H1 (cell line): Measurements from ENCODE around the gene RAD51B. TPM values are rescaled to one million over a fixed set of nuclear protein-coding genes. Genes with fewer than 3 reads are reported as not detected.

Experiments
- CTCF ChIA-PET: fragments of 300-600 bp; sonication (Branson Sonifier 250); formaldehyde crosslinking; loops from one replicate; lab custom pipeline; 2021; ENCODE audit not compliant: partially characterized antibody; lab: Charles Lee
- POLR2A ChIA-PET: fragments of 300-600 bp; sonication (Branson Sonifier 250); formaldehyde crosslinking; loops from one replicate; lab custom pipeline; 2021; ENCODE audit warnings: inconsistent platforms; ENCODE audit not compliant: partially characterized antibody; lab: Charles Lee
- DNase-seq, 2 experiments: peaks; one replicate each; pipeline versions ENCODE4 v3.0.0 to v3.0.0-alpha.2; 2010 to 2022; ENCODE audit warnings: low spot score in 2 of 2, low read depth in 1 of 2, mixed read lengths in 1 of 2
- FAIRE-seq: peaks from 2 replicates; lab custom pipeline; 2011; peaks lifted over from hg19 to GRCh38; lab: Jason Lieb, UNC
- H2AFZ ChIP-seq: 2 replicates; pipeline ENCODE4 v1.8.1; 2012; ENCODE audit warnings: low read length, inconsistent platforms
- H2AK5ac ChIP-seq: 2 replicates; pipeline ENCODE4 v1.6.1; 2013; ENCODE audit warnings: low read depth, low read length
- H2BK120ac ChIP-seq: replicated peaks from 2 replicates; pipeline ENCODE3; 2013; ENCODE audit warnings: low read depth, low read length, inconsistent platforms
- H2BK12ac ChIP-seq: 2 replicates; pipeline ENCODE4 v1.6.1; 2013; ENCODE audit warnings: low read depth, low read length
- H2BK15ac ChIP-seq: 2 replicates; pipeline ENCODE4 v1.6.1; 2013; ENCODE audit warnings: low read length
- H2BK20ac ChIP-seq: 2 replicates; pipeline ENCODE4 v1.6.1; 2013; ENCODE audit warnings: low read length
- H2BK5ac ChIP-seq: 2 replicates; pipeline ENCODE4 v1.6.1; 2013; ENCODE audit warnings: low read depth, low read length
- H3K14ac ChIP-seq: 2 replicates; pipeline ENCODE4 v1.6.1; 2013; ENCODE audit warnings: inconsistent platforms; ENCODE audit not compliant: insufficient read length
- H3K18ac ChIP-seq: 2 replicates; pipeline ENCODE4 v1.6.1; 2013; ENCODE audit warnings: low read length; ENCODE audit errors: extremely low read depth
- H3K23ac ChIP-seq: 2 replicates; pipeline ENCODE4 v1.6.1; 2013; ENCODE audit warnings: inconsistent platforms; ENCODE audit not compliant: insufficient read length
- H3K23me2 ChIP-seq: 2 replicates; pipeline ENCODE4 v1.6.1; 2013; ENCODE audit warnings: low read depth, low read length
- H3K27ac ChIP-seq: 2 replicates; pipeline ENCODE4 v1.6.1; 2011; ENCODE audit warnings: low read depth, low read length, inconsistent platforms
- H3K27me3 ChIP-seq, 4 experiments: replicated peaks in 1 of 4; 1 replicate in 1 of 4; 2 replicates in 3 of 4; pipeline versions ENCODE4 v1.6.1 to v1.8.1; 2011 to 2013; ENCODE audit warnings: low read length in 3 of 4, mild to moderate bottlenecking in 3 of 4, inconsistent platforms in 2 of 4, mixed read lengths in 2 of 4, moderate library complexity in 1 of 4; ENCODE audit not compliant: control insufficient read depth in 3 of 4, insufficient read depth in 3 of 4; ENCODE audit errors: extremely low read depth in 1 of 4
- H3K36me3 ChIP-seq, 4 experiments: 2 replicates each; pipeline versions ENCODE4 v1.6.1 to v1.8.1; 2011 to 2013; ENCODE audit warnings: mild to moderate bottlenecking in 4 of 4, low read length in 3 of 4, moderate library complexity in 2 of 4, control low read depth in 1 of 4, inconsistent platforms in 1 of 4; ENCODE audit not compliant: insufficient read depth in 4 of 4, control insufficient read depth in 2 of 4
- H3K4ac ChIP-seq: replicated peaks from 2 replicates; pipeline ENCODE3; 2013; ENCODE audit warnings: low read length, low read depth, mixed read lengths, inconsistent platforms; ENCODE audit not compliant: insufficient read length
- H3K4me1 ChIP-seq, 4 experiments: replicated peaks in 1 of 4; 1 replicate in 1 of 4; 2 replicates in 3 of 4; pipeline versions ENCODE4 v1.6.1 to v1.8.1; 2011 to 2013; ENCODE audit warnings: low read length in 3 of 4, inconsistent platforms in 2 of 4, mixed read lengths in 1 of 4; ENCODE audit not compliant: insufficient read depth in 4 of 4, control insufficient read depth in 3 of 4
- H3K4me2 ChIP-seq, 2 experiments: 2 replicates each; pipeline versions ENCODE4 v1.6.1 to v1.8.1; 2011 to 2013; ENCODE audit warnings: low read depth in 2 of 2, low read length in 2 of 2, control low read depth in 1 of 2, inconsistent platforms in 1 of 2, mild to moderate bottlenecking in 1 of 2; ENCODE audit not compliant: insufficient read depth in 1 of 2
- H3K4me3 ChIP-seq, 4 experiments: fragments of 200-600, 300-600 bp in 1 of 4; sonication (generic), shearing (Covaris generic), sonication (Bioruptor Twin) in 1 of 4; 2 replicates each; pipeline versions ENCODE4 v1.5.1 to v1.8.1; 2011 to 2016; ENCODE audit warnings: low read length in 4 of 4, low read depth in 3 of 4, control low read depth in 2 of 4, inconsistent platforms in 2 of 4, mild to moderate bottlenecking in 2 of 4, mixed read lengths in 1 of 4, moderate library complexity in 1 of 4; ENCODE audit not compliant: insufficient read depth in 2 of 4; ENCODE audit errors: extremely low read depth in 1 of 4
- H3K56ac ChIP-seq: replicated peaks from 2 replicates; pipeline ENCODE3; 2013; ENCODE audit warnings: low read depth, mild to moderate bottlenecking, mixed read lengths, low read length, inconsistent platforms; ENCODE audit not compliant: insufficient read length
- H3K79me1 ChIP-seq: 2 replicates; pipeline ENCODE4 v1.6.1; 2013; ENCODE audit warnings: low read depth, low read length, control low read depth
- H3K79me2 ChIP-seq, 2 experiments: 2 replicates each; pipeline versions ENCODE4 v1.6.1 to v1.8.1; 2012 to 2013; ENCODE audit warnings: low read length in 2 of 2, mild to moderate bottlenecking in 2 of 2, inconsistent platforms in 1 of 2; ENCODE audit not compliant: insufficient read depth in 2 of 2, control insufficient read depth in 1 of 2
- H3K9ac ChIP-seq, 4 experiments: replicated peaks in 1 of 4; 1 replicate in 1 of 4; 2 replicates in 3 of 4; pipeline versions ENCODE4 v1.6.1 to v1.8.1; 2011 to 2013; ENCODE audit warnings: low read depth in 3 of 4, low read length in 3 of 4, control low read depth in 2 of 4, mild to moderate bottlenecking in 2 of 4, moderate library complexity in 2 of 4, inconsistent platforms in 1 of 4; ENCODE audit errors: extremely low read depth in 1 of 4
- H3K9me3 ChIP-seq, 2 experiments: 2 replicates each; pipeline versions ENCODE4 v1.6.1 to v1.8.1; 2012 to 2013; ENCODE audit warnings: mild to moderate bottlenecking in 2 of 2, moderate library complexity in 2 of 2, control low read depth in 1 of 2, inconsistent platforms in 1 of 2, low read depth in 1 of 2, low read length in 1 of 2, mixed read lengths in 1 of 2; ENCODE audit not compliant: insufficient read depth in 2 of 2
- H4K20me1 ChIP-seq, 2 experiments: replicated peaks in 1 of 2; 2 replicates each; pipeline versions ENCODE3 to v1.8.1; 2011 to 2013; ENCODE audit warnings: inconsistent platforms in 2 of 2, low read length in 2 of 2, mild to moderate bottlenecking in 1 of 2; ENCODE audit not compliant: insufficient read depth in 2 of 2, control insufficient read depth in 1 of 2
- H4K5ac ChIP-seq: 2 replicates; pipeline ENCODE4 v1.6.1; 2013; ENCODE audit warnings: low read length, low read depth, mixed read lengths, inconsistent platforms; ENCODE audit not compliant: insufficient read length
- H4K8ac ChIP-seq: 2 replicates; pipeline ENCODE4 v1.8.0; 2013; ENCODE audit warnings: mild to moderate bottlenecking, moderate library complexity, low read length, inconsistent platforms; ENCODE audit not compliant: insufficient read depth; ENCODE audit errors: extremely low read depth
- H4K91ac ChIP-seq: replicated peaks from 2 replicates; pipeline ENCODE3; 2013; ENCODE audit warnings: low read length, mixed read lengths, inconsistent platforms; ENCODE audit not compliant: insufficient read length
- CBX5 ChIP-seq: fragments of 300-800, 300-1000 bp; sonication (generic); IDR thresholded peaks from 2 replicates; pipeline ENCODE4 v1.7.1; 2016; ENCODE audit warnings: antibody characterized with exemption, low read length, low read depth
- EGR1 ChIP-seq: IDR thresholded peaks from 2 replicates; pipeline ENCODE4 v1.6.1; 2011; ENCODE audit warnings: low read depth, low read length, borderline replicate concordance
- FOSL1 ChIP-seq: IDR thresholded peaks from 2 replicates; pipeline ENCODE4 v1.6.1; 2011; ENCODE audit warnings: mild to moderate bottlenecking, low read depth, low read length, moderate library complexity; ENCODE audit not compliant: insufficient read depth
- HDAC6 ChIP-seq: IDR thresholded peaks from one replicate; pipeline ENCODE4 v1.7.1; 2012; ENCODE audit warnings: low read depth, mild to moderate bottlenecking, inconsistent platforms, low read length, moderate library complexity
- JUN ChIP-seq: IDR thresholded peaks from 2 replicates; pipeline ENCODE4 v1.6.1; 2011; ENCODE audit warnings: low read depth, mild to moderate bottlenecking, improper control_type of control experiment, low read length
- MAFK ChIP-seq: IDR thresholded peaks from 2 replicates; pipeline ENCODE4 v1.6.1; 2012; ENCODE audit warnings: low read depth, mild to moderate bottlenecking, improper control_type of control experiment, low read length
- NRF1 ChIP-seq: IDR thresholded peaks from 2 replicates; pipeline ENCODE4 v1.6.1; 2011; ENCODE audit warnings: mild to moderate bottlenecking, low read depth, low read length, improper control_type of control experiment
- POLR2A ChIP-seq, 2 experiments: IDR thresholded peaks; 1 replicate in 1 of 2; 2 replicates in 1 of 2; pipeline ENCODE4 v1.6.1; 2011; ENCODE audit warnings: low read depth in 2 of 2, low read length in 2 of 2, mild to moderate bottlenecking in 2 of 2; ENCODE audit errors: control extremely low read depth in 1 of 2
- RXRA ChIP-seq: IDR thresholded peaks from 2 replicates; pipeline ENCODE4 v1.6.1; 2011; ENCODE audit warnings: low read depth, mild to moderate bottlenecking, low read length, moderate library complexity; ENCODE audit not compliant: insufficient read depth
- SIRT6 ChIP-seq: IDR thresholded peaks from one replicate; pipeline ENCODE4 v1.7.1; 2012; ENCODE audit warnings: low read length, inconsistent platforms
- SIX5 ChIP-seq: IDR thresholded peaks from 2 replicates; pipeline ENCODE4 v1.6.1; 2011; ENCODE audit warnings: mild to moderate bottlenecking, low read depth, low read length
- SP4 ChIP-seq: IDR thresholded peaks from 2 replicates; pipeline ENCODE4 v1.6.1; 2012; ENCODE audit warnings: low read length, inconsistent platforms
- SRF ChIP-seq: IDR thresholded peaks from 2 replicates; pipeline ENCODE4 v1.6.1; 2011; ENCODE audit warnings: mild to moderate bottlenecking, low read depth, low read length, moderate library complexity
- TAF7 ChIP-seq: optimal IDR thresholded peaks from 2 replicates; pipeline ENCODE3; 2011; ENCODE audit warnings: low read depth, mild to moderate bottlenecking, inconsistent platforms, low read length, moderate library complexity, borderline replicate concordance
- ZNF274 ChIP-seq: IDR thresholded peaks from 2 replicates; pipeline ENCODE4 v1.7.0; 2012; ENCODE audit warnings: low read length, borderline replicate concordance; ENCODE audit errors: extremely low read depth
- WGBS, 2 experiments: shearing (Covaris generic) in 1 of 2; methylation state at CpG; one replicate each; pipeline versions ENCODE4 v1.1.6 to v1.1.7; 2013 to 2015; ENCODE audit warnings: low lambda C conversion rate in 2 of 2, mixed read lengths in 2 of 2, inconsistent platforms in 1 of 2, low coverage in 1 of 2, missing lambda C conversion rate in 1 of 2; ENCODE audit not compliant: insufficient replicate concordance in 2 of 2, insufficient coverage in 1 of 2, insufficient read length in 1 of 2; ENCODE audit errors: extremely low coverage in 1 of 2, missing lambda C conversion rate in 1 of 2; 5-methylcytosine and 5-hydroxymethylcytosine counted together
- polyA plus RNA-seq, 7 experiments: library from polyadenylated mRNA; depleted of rRNA in 3 of 7; stranded (reverse) in 5 of 7; unstranded in 2 of 7; fragments of >200 nt in 5 of 7; fragments of 200-250 nt in 2 of 7; gene quantifications; 1 replicate in 5 of 7; 2 replicates in 1 of 7; 4 replicates in 1 of 7; pipeline versions ENCODE4 v1.2.1 to v1.2.3, GENCODE V29; 2011 to 2013; ENCODE audit warnings: missing spikeins in 2 of 7, mixed read lengths in 2 of 7
- total RNA-seq: library from RNA; stranded (reverse); fragmentation: NEBNext Ultra II Directional; extraction: Animal tissue kit (Norgen Biotek cat#: 25700); gene quantifications from 2 replicates; pipeline ENCODE4 v1.2.1, GENCODE V29; 2021

Gene RAD51B
- total and polyA plus RNA-seq, 2 of the 8 experiments (the other 6 are each of a cell fraction or from before 2014, with no cell fraction given) = 3.9 to 14.9 TPM

DNA sequence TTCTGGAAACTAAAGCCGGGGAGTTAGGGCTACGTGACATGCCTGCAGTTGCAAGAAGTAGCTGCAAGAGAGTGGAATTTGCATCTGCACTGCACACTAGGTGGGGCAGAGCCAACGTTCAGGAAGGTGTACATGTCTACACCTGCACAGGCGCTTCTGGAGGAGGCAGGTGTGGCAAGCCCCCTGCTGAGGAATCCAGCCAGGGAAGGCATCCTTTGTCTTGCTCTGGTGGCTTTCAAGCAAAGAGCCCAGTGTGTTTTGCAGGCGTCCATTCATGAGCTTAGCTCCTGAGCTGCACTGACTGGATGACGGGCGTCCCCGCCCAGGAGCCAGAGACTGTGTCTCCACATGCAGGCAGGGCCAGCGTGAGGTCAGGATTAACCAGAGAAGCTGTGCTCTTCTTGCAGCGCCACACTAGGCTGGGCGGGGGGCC is 856.9 kb downstream of the RAD51B start:
- no peaks in the 10 kb centered on the region for H3K23me2 ChIP-seq
- TF ChIP-seq ZNF274 (no peak), MAFK (no peak), JUN (no peak), SP4 (no peak), NRF1 (no peak), HDAC6 (no peak), RXRA (no peak), POLR2A (IDR thresholded peaks at IDR 0.05; ENCODE audit: control extremely low read depth in 1 of 2, low read depth in 2 of 2, low read length in 2 of 2) (no peak), SIRT6 (no peak), SIX5 (no peak), SRF (no peak), EGR1 (no peak), FOSL1 (no peak), TAF7 (no peak), CBX5 (no peak)
- TF ChIP-seq, all 59 proteins: peak for 0
- H3K9ac ChIP-seq = no peak overlapping the region
- 90% methylated on average over 11 of the region's 11 CpGs; no CpG with 5 or more reads in 1 of the 2 experiments for whole genome bisulfite sequencing, 2 experiments
- H2BK15ac ChIP-seq = 0 out of 2 replicates have a peak overlapping the region, but pooled peaks have one; percentile 48
- no peak overlapping the region for H3K4ac ChIP-seq
- DNase-seq = no peak
- H3K23ac ChIP-seq = no peak overlapping the region
- no peak overlapping the region for H3K4me3 ChIP-seq
- no peak overlapping the region for H3K4me2 ChIP-seq
- no peak overlapping the region for H4K8ac ChIP-seq
- no peak overlapping the region for H2AFZ ChIP-seq
- H3K14ac ChIP-seq = no peak overlapping the region
- H3K36me3 ChIP-seq = no peaks in the 10 kb centered on the region
- H3K79me1 ChIP-seq = no peaks in the 10 kb centered on the region
- no peak overlapping the region for H3K27ac ChIP-seq
- ChIA-PET POLR2A (interaction anchor here (1.1 kb wide), 1 partner anchor 48 kb away, joined by 3 read pairs; no protein-coding TSS in a partner anchor), CTCF (interaction anchor here (0.6 to 3.1 kb wide), 10 partner anchors 11 to 149 kb away, joined by 3 to 11 read pairs (median 3); no protein-coding TSS in a partner anchor)
- no peak for FAIRE-seq
- H2BK120ac ChIP-seq = no peak overlapping the region
- no peak overlapping the region for H3K56ac ChIP-seq
- H3K79me2 ChIP-seq = no peaks in the 10 kb centered on the region; a peak in 1 of 4 replicates
- H2BK12ac ChIP-seq = no peak overlapping the region
- H3K18ac ChIP-seq = no peak overlapping the region
- H4K20me1 ChIP-seq = no peaks in the 10 kb centered on the region
- peaks cover 0 to 2% (median under 1%) of the 10 kb centered on the region in 4 experiments; a peak in 2 of 7 replicates for H3K4me1 ChIP-seq
- H3K27me3 ChIP-seq = no peaks in the 10 kb centered on the region
- H4K5ac ChIP-seq = no peak overlapping the region
- H3K9me3 ChIP-seq = no peaks in the 10 kb centered on the region; a peak in 1 of 4 replicates
- H2AK5ac ChIP-seq = no peak overlapping the region
- H2BK20ac ChIP-seq = no peak overlapping the region
- H4K91ac ChIP-seq = no peak overlapping the region
- H2BK5ac ChIP-seq = no peak overlapping the region
